Endodermal cell (in vitro differentiated cells): ENCODE results near the gene RBM44. TPM values are rescaled to one million over a fixed set of nuclear protein-coding genes. Genes with fewer than 3 reads are reported as not detected.

Experiments
- DNase-seq: peaks from one replicate; pipeline ENCODE4 v3.0.0-alpha.2; 2017
- H3K27ac ChIP-seq: 2 replicates; pipeline ENCODE4 v1.5.1; 2013; ENCODE audit warnings: mild to moderate bottlenecking, low read depth, low read length, moderate library complexity
- H3K27me3 ChIP-seq: 2 replicates; pipeline ENCODE4 v1.6.1; 2013; ENCODE audit warnings: mild to moderate bottlenecking, low read length, moderate library complexity; ENCODE audit not compliant: insufficient read depth, control insufficient read depth, poor library complexity, severe bottlenecking
- H3K36me3 ChIP-seq: 2 replicates; pipeline ENCODE4 v1.7.0; 2013; ENCODE audit warnings: mild to moderate bottlenecking, low read length, moderate library complexity; ENCODE audit not compliant: control insufficient read depth, insufficient read depth
- H3K4me1 ChIP-seq: one replicate; pipeline ENCODE4 v1.7.0; 2013; ENCODE audit warnings: low read length; ENCODE audit not compliant: control insufficient read depth, insufficient read depth
- H3K4me3 ChIP-seq: 2 replicates; pipeline ENCODE4 v1.5.1; 2013; ENCODE audit warnings: mild to moderate bottlenecking, low read length, moderate library complexity
- H3K9ac ChIP-seq: 2 replicates; pipeline ENCODE4 v1.6.1; 2013; ENCODE audit warnings: mild to moderate bottlenecking, low read length, moderate library complexity; ENCODE audit not compliant: poor library complexity, severe bottlenecking; ENCODE audit errors: extremely low read depth
- H3K9me3 ChIP-seq: 2 replicates; pipeline ENCODE4 v1.6.1; 2013; ENCODE audit warnings: mild to moderate bottlenecking, low read length, moderate library complexity; ENCODE audit not compliant: control insufficient read depth
- H3K27ac Mint-ChIP-seq: 2 replicates; pipeline ENCODE4 v1.8.0; 2020; ENCODE audit warnings: mixed read lengths
- H3K27me3 Mint-ChIP-seq: 2 replicates; pipeline ENCODE4 v1.8.0; 2021; ENCODE audit warnings: mild to moderate bottlenecking, mixed read lengths; ENCODE audit not compliant: insufficient read depth
- H3K36me3 Mint-ChIP-seq: 2 replicates; pipeline ENCODE4 v1.8.0; 2020; ENCODE audit warnings: low read depth, mixed read lengths
- H3K4me1 Mint-ChIP-seq: 2 replicates; pipeline ENCODE4 v1.8.0; 2020; ENCODE audit warnings: mixed read lengths
- H3K4me3 Mint-ChIP-seq: 2 replicates; pipeline ENCODE4 v1.8.0; 2020; ENCODE audit warnings: mild to moderate bottlenecking, moderate library complexity, mixed read lengths
- H3K9me3 Mint-ChIP-seq: 2 replicates; pipeline ENCODE4 v1.8.0; 2020; ENCODE audit warnings: mild to moderate bottlenecking, mixed read lengths
- WGBS, 2 experiments: methylation state at CpG; one replicate each; pipeline versions ENCODE4 v1.1.5 to v1.1.7; 2013; ENCODE audit warnings: missing lambda C conversion rate in 2 of 2, mixed read lengths in 1 of 2; ENCODE audit not compliant: insufficient coverage in 1 of 2, insufficient read length in 1 of 2; 5-methylcytosine and 5-hydroxymethylcytosine counted together
- total RNA-seq, 2 donors: library from RNA; stranded (reverse); fragmentation: NEBNext Ultra II Directional in 1 of 2; extraction: Animal tissue kit (Norgen Biotek cat#: 25700) in 1 of 2; gene quantifications; 2 replicates in 1 of 2; 3 replicates in 1 of 2; pipeline ENCODE4 v1.2.1, GENCODE V29; 2021
- TF ChIP-seq, protein P1 (sequence below): fragments of 200-600 bp; sonication (generic); conservative IDR thresholded peaks from 2 replicates; pipeline ENCODE4 v1.5.0; 2021; ENCODE audit warnings: antibody characterized with exemption, mild to moderate bottlenecking

Gene RBM44
- total RNA-seq, 2 donors from 2014 or later, result 0.42 to 1.2 TPM

DNA sequence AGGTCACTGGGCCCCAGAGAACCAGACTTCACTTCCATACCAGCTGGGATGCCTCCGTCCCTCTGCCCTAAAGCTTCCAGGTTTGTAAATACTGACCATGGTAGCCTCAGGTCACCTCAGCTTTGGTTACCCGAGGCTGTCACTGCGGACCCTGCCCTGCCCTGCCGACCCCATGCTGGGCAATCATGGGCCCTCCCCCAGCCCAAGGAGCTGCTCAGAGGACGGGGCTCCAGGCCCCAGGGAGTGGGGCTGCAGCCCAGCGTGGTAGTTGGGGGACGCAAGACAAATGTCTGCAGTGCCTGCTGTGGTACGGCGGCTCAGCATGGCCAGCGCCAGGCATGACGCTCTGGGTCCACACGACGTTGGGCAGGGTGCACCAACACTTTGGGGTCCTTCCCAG lies 86.1 kb downstream of the RBM44 start:
- no peaks in the 10 kb centered on the region for H3K36me3 Mint-ChIP-seq
- Histone ChIP-seq H3K4me1 (no peaks in the 10 kb centered on the region), H3K9me3 (no peaks in the 10 kb centered on the region), H3K36me3 (no peaks in the 10 kb centered on the region), H3K9ac (no peak overlapping the region), H3K4me3 (no peak overlapping the region), H3K27ac (no peak overlapping the region), H3K27me3 (no peaks in the 10 kb centered on the region)
- no peaks in the 10 kb centered on the region for H3K27me3 Mint-ChIP-seq
- H3K4me3 Mint-ChIP-seq, result no peak overlapping the region
- no peak overlapping the region for H3K27ac Mint-ChIP-seq
- H3K9me3 Mint-ChIP-seq, result no peaks in the 10 kb centered on the region
- 77 to 84% methylated on average over 12 to 13 of the region's 13 CpGs for WGBS, 2 experiments
- peak; percentile 44 for DNase-seq
- TF ChIP-seq, protein P1, sequence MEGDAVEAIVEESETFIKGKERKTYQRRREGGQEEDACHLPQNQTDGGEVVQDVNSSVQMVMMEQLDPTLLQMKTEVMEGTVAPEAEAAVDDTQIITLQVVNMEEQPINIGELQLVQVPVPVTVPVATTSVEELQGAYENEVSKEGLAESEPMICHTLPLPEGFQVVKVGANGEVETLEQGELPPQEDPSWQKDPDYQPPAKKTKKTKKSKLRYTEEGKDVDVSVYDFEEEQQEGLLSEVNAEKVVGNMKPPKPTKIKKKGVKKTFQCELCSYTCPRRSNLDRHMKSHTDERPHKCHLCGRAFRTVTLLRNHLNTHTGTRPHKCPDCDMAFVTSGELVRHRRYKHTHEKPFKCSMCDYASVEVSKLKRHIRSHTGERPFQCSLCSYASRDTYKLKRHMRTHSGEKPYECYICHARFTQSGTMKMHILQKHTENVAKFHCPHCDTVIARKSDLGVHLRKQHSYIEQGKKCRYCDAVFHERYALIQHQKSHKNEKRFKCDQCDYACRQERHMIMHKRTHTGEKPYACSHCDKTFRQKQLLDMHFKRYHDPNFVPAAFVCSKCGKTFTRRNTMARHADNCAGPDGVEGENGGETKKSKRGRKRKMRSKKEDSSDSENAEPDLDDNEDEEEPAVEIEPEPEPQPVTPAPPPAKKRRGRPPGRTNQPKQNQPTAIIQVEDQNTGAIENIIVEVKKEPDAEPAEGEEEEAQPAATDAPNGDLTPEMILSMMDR, result no peak
- no peaks in the 10 kb centered on the region for H3K4me1 Mint-ChIP-seq

DNA sequence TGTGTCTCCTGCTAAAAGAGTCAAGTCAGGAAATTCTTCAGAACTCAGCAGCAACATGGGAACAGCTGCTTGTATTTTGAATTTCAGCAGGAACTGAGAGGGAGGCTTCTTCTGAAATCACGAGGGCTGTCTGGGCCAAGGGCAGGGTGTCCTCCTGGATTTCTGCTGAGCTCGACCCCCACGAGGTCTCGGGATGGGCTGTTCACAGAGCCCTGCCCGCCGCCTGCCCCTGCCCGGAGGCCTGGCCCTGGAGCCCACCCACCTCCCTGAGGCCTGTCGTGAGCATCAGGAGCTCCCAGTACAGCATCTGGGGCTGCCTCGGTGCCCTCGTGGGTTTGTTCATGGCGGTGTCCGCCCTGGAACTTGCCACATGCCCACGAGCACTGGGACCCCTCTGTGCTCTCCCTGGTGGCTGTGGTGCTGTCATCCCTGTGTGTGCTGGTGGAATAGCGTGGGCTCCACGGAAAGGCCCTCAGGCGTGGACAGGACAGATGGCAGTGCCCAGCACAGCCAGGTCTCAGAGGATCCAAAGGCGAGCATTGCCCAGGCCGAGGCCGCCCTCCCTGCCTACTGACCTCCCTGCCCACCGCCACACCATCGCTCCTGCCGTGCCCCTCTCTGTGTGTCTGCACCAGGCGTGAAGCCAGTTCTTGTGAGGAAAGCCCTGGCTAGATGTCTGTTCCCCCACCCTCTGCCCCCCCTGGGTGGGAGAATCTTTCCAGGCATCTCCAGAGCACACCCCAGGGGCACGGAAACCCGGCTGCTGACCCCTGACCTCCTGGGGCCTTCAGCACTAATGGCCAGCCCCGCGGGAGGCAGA lies 86.7 kb downstream of the RBM44 start:
- Mint-ChIP-seq H3K4me1 (no peaks in the 10 kb centered on the region), H3K27ac (no peak overlapping the region), H3K27me3 (no peaks in the 10 kb centered on the region), H3K36me3 (no peaks in the 10 kb centered on the region), H3K4me3 (no peak overlapping the region), H3K9me3 (no peaks in the 10 kb centered on the region)
- no peak overlapping the region for H3K27ac ChIP-seq
- H3K4me3 ChIP-seq, result no peak overlapping the region
- no peak overlapping the region for H3K9ac ChIP-seq
- WGBS, 2 experiments, result 89 to 93% methylated on average over 12 to 27 of the region's 27 CpGs
- TF ChIP-seq, protein P1, result no peak
- H3K27me3 ChIP-seq, result no peaks in the 10 kb centered on the region
- H3K36me3 ChIP-seq, result no peaks in the 10 kb centered on the region
- peak; percentile 44 for DNase-seq
- no peaks in the 10 kb centered on the region for H3K4me1 ChIP-seq
- H3K9me3 ChIP-seq, result no peaks in the 10 kb centered on the region

DNA sequence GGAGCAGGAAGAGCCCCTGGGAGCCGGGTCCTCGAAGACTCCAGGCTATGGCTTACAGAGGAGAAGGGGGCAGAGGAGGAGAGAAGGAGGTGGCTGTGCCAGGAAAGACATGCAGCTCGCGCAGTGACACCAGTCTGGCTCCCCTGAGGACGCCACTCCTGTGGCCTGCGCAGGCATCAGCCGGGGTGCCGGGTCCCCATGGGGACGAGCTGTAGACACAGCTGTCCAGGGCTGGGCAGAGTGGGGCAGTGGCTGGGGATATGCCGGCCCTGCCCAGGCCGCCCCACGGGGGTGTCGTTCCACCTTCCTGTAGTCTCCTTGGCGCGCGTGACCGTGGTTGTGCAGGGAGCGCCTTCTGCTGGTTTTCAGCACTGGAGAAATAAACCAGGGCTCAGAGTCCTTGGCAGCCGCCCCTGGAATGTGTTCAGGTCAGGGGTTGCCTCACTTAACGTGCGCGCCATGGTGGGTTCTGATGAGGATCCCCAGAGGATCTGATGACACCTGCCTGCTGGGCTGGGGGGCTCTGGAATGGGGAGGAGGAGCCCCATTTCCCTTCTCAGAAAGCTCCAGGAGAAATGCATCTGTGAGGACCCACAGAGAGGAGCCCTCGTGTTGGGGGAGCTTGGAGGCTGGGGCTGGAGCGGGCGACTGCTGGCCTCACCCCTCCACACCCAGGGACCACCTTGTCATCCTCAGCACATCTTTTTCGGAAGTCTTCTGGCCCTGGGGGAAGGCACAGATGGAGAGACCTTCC lies 87.5 kb downstream of the RBM44 start:
- no peaks in the 10 kb centered on the region for H3K27me3 Mint-ChIP-seq
- H3K27ac ChIP-seq, result no peak overlapping the region
- H3K4me3 Mint-ChIP-seq, result no peak overlapping the region
- no peaks in the 10 kb centered on the region for H3K9me3 Mint-ChIP-seq
- WGBS, 2 experiments, result 94 to 97% methylated on average over 21 to 26 of the region's 26 CpGs
- H3K27ac Mint-ChIP-seq, result no peak overlapping the region
- no peak overlapping the region for H3K4me3 ChIP-seq
- H3K9me3 ChIP-seq, result no peaks in the 10 kb centered on the region
- no peaks in the 10 kb centered on the region for H3K4me1 Mint-ChIP-seq
- no peaks in the 10 kb centered on the region for H3K36me3 ChIP-seq
- no peak overlapping the region for H3K9ac ChIP-seq
- peak; percentile 46 for DNase-seq
- TF ChIP-seq, protein P1, result no peak
- no peaks in the 10 kb centered on the region for H3K4me1 ChIP-seq
- H3K27me3 ChIP-seq, result no peaks in the 10 kb centered on the region
- no peaks in the 10 kb centered on the region for H3K36me3 Mint-ChIP-seq
